Liver (tissue), 9 donors: Measurements from ENCODE around the gene CCDC167. TPM values are rescaled to one million over a fixed set of nuclear protein-coding genes. Genes with fewer than 3 reads are reported as not detected.

Source experiments
- DNase-seq: peaks from one replicate; pipeline ENCODE4 v3.0.0-alpha.2; 2017; ENCODE audit warnings: low spot score
- H3K27ac ChIP-seq, 2 donors: one replicate each; pipeline ENCODE4 v1.7.0; 2013; ENCODE audit warnings: inconsistent platforms in 2 of 2, low read length in 2 of 2, control low read depth in 1 of 2, low read depth in 1 of 2, mild to moderate bottlenecking in 1 of 2
- H3K27me3 ChIP-seq, 4 donors: one replicate each; pipeline versions ENCODE4 v1.6.1 to v1.7.0; 2013; ENCODE audit warnings: low read length in 3 of 4, inconsistent platforms in 1 of 4, mild to moderate bottlenecking in 1 of 4, moderate library complexity in 1 of 4; ENCODE audit not compliant: control insufficient read depth in 4 of 4, insufficient read depth in 4 of 4
- H3K36me3 ChIP-seq, 4 donors: one replicate each; pipeline versions ENCODE4 v1.6.1 to v1.7.0; 2013; ENCODE audit warnings: low read length in 3 of 4, mild to moderate bottlenecking in 3 of 4, low read depth in 1 of 4, moderate library complexity in 1 of 4; ENCODE audit not compliant: control insufficient read depth in 4 of 4, insufficient read depth in 3 of 4
- H3K4me1 ChIP-seq, 4 donors: one replicate each; pipeline versions ENCODE4 v1.6.1 to v1.7.0; 2013; ENCODE audit warnings: low read length in 3 of 4, mild to moderate bottlenecking in 3 of 4, moderate library complexity in 1 of 4; ENCODE audit not compliant: control insufficient read depth in 4 of 4, insufficient read depth in 4 of 4
- H3K4me3 ChIP-seq, 3 donors: one replicate each; pipeline versions ENCODE4 v1.6.1 to v1.7.0; 2013; ENCODE audit warnings: low read length in 3 of 3, control low read depth in 1 of 3, low read depth in 1 of 3, mild to moderate bottlenecking in 1 of 3
- H3K9ac ChIP-seq, 2 donors: one replicate each; pipeline ENCODE4 v1.7.0; 2013; ENCODE audit warnings: low read length in 2 of 2, mild to moderate bottlenecking in 2 of 2, moderate library complexity in 2 of 2, control low read depth in 1 of 2, low read depth in 1 of 2
- H3K9me3 ChIP-seq, 4 donors: one replicate each; pipeline versions ENCODE4 v1.6.1 to v1.7.0; 2013; ENCODE audit warnings: low read length in 3 of 4; ENCODE audit not compliant: control insufficient read depth in 4 of 4
- ATF3 ChIP-seq: IDR thresholded peaks from 2 replicates; pipeline ENCODE4 v1.6.1; 2016; ENCODE audit warnings: antibody characterized with exemption
- CTCF ChIP-seq: fragments of 150-350 bp; IDR thresholded peaks from 2 replicates; pipeline ENCODE4 v1.5.1; 2017; ENCODE audit warnings: improper control_type of control experiment, low read depth, low read length; ENCODE audit not compliant: missing input control
- EGR1 ChIP-seq, 2 donors: IDR thresholded peaks; 2 replicates each; pipeline ENCODE4 v1.6.1; 2016 to 2018; ENCODE audit warnings: antibody characterized with exemption in 2 of 2, low read depth in 2 of 2
- FOXA1 ChIP-seq: IDR thresholded peaks from 2 replicates; pipeline ENCODE4 v1.6.1; 2016; ENCODE audit warnings: antibody characterized with exemption
- GABPA ChIP-seq, 2 donors: IDR thresholded peaks in 1 of 2; conservative IDR thresholded peaks in 1 of 2; 2 replicates each; pipeline ENCODE4 v1.6.1; 2016; ENCODE audit warnings: antibody characterized with exemption in 2 of 2, mild to moderate bottlenecking in 1 of 2, moderate library complexity in 1 of 2
- HNF4A ChIP-seq, 2 donors: conservative IDR thresholded peaks; 2 replicates each; pipeline ENCODE4 v1.6.1; 2016; ENCODE audit warnings: antibody characterized with exemption in 2 of 2, mild to moderate bottlenecking in 2 of 2
- HNF4G ChIP-seq: IDR thresholded peaks from 2 replicates; pipeline ENCODE4 v1.6.1; 2016; ENCODE audit warnings: antibody characterized with exemption
- MAX ChIP-seq: IDR thresholded peaks from 2 replicates; pipeline ENCODE4 v1.6.1; 2016; ENCODE audit warnings: antibody characterized with exemption
- NR2F2 ChIP-seq: IDR thresholded peaks from 2 replicates; pipeline ENCODE4 v1.6.1; 2016; ENCODE audit warnings: antibody characterized with exemption
- RAD21 ChIP-seq, 2 donors: IDR thresholded peaks; 2 replicates each; pipeline ENCODE4 v1.6.1; 2016; ENCODE audit warnings: antibody characterized with exemption in 2 of 2, mild to moderate bottlenecking in 2 of 2
- RXRA ChIP-seq, 2 donors: IDR thresholded peaks; 2 replicates each; pipeline ENCODE4 v1.6.1; 2017 to 2018; ENCODE audit warnings: antibody characterized with exemption in 2 of 2, mild to moderate bottlenecking in 1 of 2
- SP1 ChIP-seq: IDR thresholded peaks from 2 replicates; pipeline ENCODE4 v1.6.1; 2018; ENCODE audit warnings: antibody characterized with exemption, mild to moderate bottlenecking
- TAF1 ChIP-seq: conservative IDR thresholded peaks from 2 replicates; pipeline ENCODE4 v1.6.1; 2016; ENCODE audit warnings: antibody characterized with exemption, mild to moderate bottlenecking
- YY1 ChIP-seq: IDR thresholded peaks from 2 replicates; pipeline ENCODE4 v1.6.1; 2016; ENCODE audit warnings: antibody characterized with exemption, mild to moderate bottlenecking
- ZBTB33 ChIP-seq: IDR thresholded peaks from 2 replicates; pipeline ENCODE4 v1.6.1; 2016; ENCODE audit warnings: antibody characterized with exemption
- WGBS: extraction: QIAGEN DNeasy Blood & Tissue Kit; methylation state at CpG from one replicate; pipeline ENCODE4 v1.1.7; 2013; 5-methylcytosine and 5-hydroxymethylcytosine counted together
- polyA plus RNA-seq, 2 donors: library from polyadenylated mRNA; stranded (reverse) in 1 of 2; unstranded in 1 of 2; fragments of 200-250 nt in 1 of 2; fragments of >200 nt in 1 of 2; fragmentation: Nextera tagmentation in 1 of 2; extraction: Ambion mirVana in 1 of 2; gene quantifications; one replicate each; pipeline versions ENCODE4 v1.2.1 to v1.2.3, GENCODE V29; 2013 to 2015
- total RNA-seq, 2 donors: library from RNA; depleted of rRNA; stranded (reverse); fragments of >200 nt; gene quantifications; one replicate each; pipeline ENCODE4 v1.2.3, GENCODE V29; 2014
- donor health status: healthy.
- donor health status: healthy.
- donor health status: healthy.
- donor health status: healthy.
- donor health status: healthy.

CCDC167 gene
- total and polyA plus RNA-seq, 4 donors: 14.1 to 54.8 (median 42.7) TPM

- H3K27ac ChIP-seq: no peak overlapping the region
- no peaks in the 10 kb centered on the region for H3K9me3 ChIP-seq
- H3K27me3 ChIP-seq: no peaks in the 10 kb centered on the region
- TF ChIP-seq GABPA (IDR thresholded peaks at IDR 0.05 in 1 of 2, conservative IDR thresholded peaks at IDR 0.05 in 1 of 2) (no peak), ZBTB33 (no peak), FOXA1 (no peak), MAX (no peak), SP1 (no peak), HNF4A (conservative IDR thresholded peaks at IDR 0.05) (no peak), RXRA (IDR thresholded peaks at IDR 0.05) (no peak), YY1 (no peak), CTCF (no peak), ATF3 (no peak), HNF4G (no peak), RAD21 (IDR thresholded peaks at IDR 0.05) (no peak), TAF1 (no peak), EGR1 (IDR thresholded peaks at IDR 0.05; ENCODE audit: low read depth in 2 of 2) (no peak), NR2F2 (no peak)
- peaks cover 0 to 3% (median 0%) of the 10 kb centered on the region in 4 donors for H3K36me3 ChIP-seq
- no peak overlapping the region for H3K4me3 ChIP-seq
- peaks cover 3 to 19% (median 13%) of the 10 kb centered on the region in 4 donors for H3K4me1 ChIP-seq
- WGBS: 74% methylated on average over 10 of the region's 10 CpGs
- no peak overlapping the region for H3K9ac ChIP-seq
- DNase-seq: no peak
These were observed 9.9 kb downstream of the CCDC167 start for GRCh38 chr6:37489697-37490336.

- WGBS: 52% methylated on average over 1 of the region's 1 CpG
- no peak for TF ChIP-seq ZBTB33
- no peak for TF ChIP-seq FOXA1
- no peaks in the 10 kb centered on the region for H3K9me3 ChIP-seq
- no peak overlapping the region for H3K4me3 ChIP-seq
- H3K27ac ChIP-seq: no peak overlapping the region
- peaks cover 2 to 15% (median 8%) of the 10 kb centered on the region in 4 donors for H3K4me1 ChIP-seq
- H3K36me3 ChIP-seq: peaks cover 0 to 3% (median under 1%) of the 10 kb centered on the region in 4 donors
- H3K9ac ChIP-seq: no peak overlapping the region
- H3K27me3 ChIP-seq: no peaks in the 10 kb centered on the region
- no peak for DNase-seq
These were observed 11.2 kb downstream of the CCDC167 start for GRCh38 chr6:37488476-37488875.
